GM23338 (cell line): ENCODE measurements around the gene SEMA3C.

Experiments
- CTCF ChIP-seq, 2 experiments: fragments of 200-600 bp in 1 of 2; sonication (generic) in 1 of 2; conservative IDR thresholded peaks; 2 replicates each; pipeline versions ENCODE4 v1.5.1 to v1.6.1; 2016 to 2017; ENCODE audit warnings: antibody characterized with exemption in 2 of 2, low read depth in 2 of 2, mild to moderate bottlenecking in 2 of 2, moderate library complexity in 1 of 2
- POLR2AphosphoS5 ChIP-seq: IDR thresholded peaks from 2 replicates; pipeline ENCODE4 v1.6.1; 2016; ENCODE audit warnings: antibody characterized with exemption, low read depth

- TF ChIP-seq CTCF (conservative IDR thresholded peaks at IDR 0.05; ENCODE audit: low read depth in 2 of 2) (no peak), POLR2AphosphoS5 (no peak)
Measured at GRCh38 chr7:80954191-80954590, 35.3 kb upstream of the SEMA3C start.
